ENCODE results near the gene FOXK2.

- no peak for TF ChIP-seq EZH2 (IDR thresholded peaks at IDR 0.05)
- no peak for TF ChIP-seq POLR2AphosphoS5 (IDR thresholded peaks at IDR 0.05; ENCODE audit: borderline replicate concordance, low read depth, low read length)
- no peak for TF ChIP-seq FOXP2 (optimal IDR thresholded peaks at IDR 0.05; ENCODE audit: control extremely low read depth, extremely low read length, insufficient read depth)
These were observed 76.4 kb downstream of the FOXK2 start for GRCh38 chr17:82595893-82596292.
